Gastrocnemius medialis (tissue), 4 donors: Measurements from ENCODE around the gene BCR.

Experiments used
- CTCF ChIP-seq, 5 experiments: fragments of 450-650 bp in 3 of 5; fragments of 200-600 bp in 2 of 5; sonication (generic) in 2 of 5; IDR thresholded peaks in 4 of 5; conservative IDR thresholded peaks in 1 of 5; 1 replicate in 4 of 5; 2 replicates in 1 of 5; pipeline ENCODE4 v1.5.1; 2016 to 2019; ENCODE audit warnings: antibody characterized with exemption in 5 of 5, mild to moderate bottlenecking in 3 of 5, moderate library complexity in 3 of 5
- POLR2A ChIP-seq, 2 donors: fragments of 450-650 bp; IDR thresholded peaks; one replicate each; pipeline ENCODE4 v1.6.1; 2017; ENCODE audit warnings: antibody characterized with exemption in 2 of 2, mild to moderate bottlenecking in 2 of 2, moderate library complexity in 2 of 2

- TF ChIP-seq CTCF (IDR thresholded peaks at IDR 0.05 in 4 of 5, conservative IDR thresholded peaks at IDR 0.05 in 1 of 5) (no peak), POLR2A (IDR thresholded peaks at IDR 0.05) (no peak)
Measured at GRCh38 chr22:23175817-23176644, 4.3 kb upstream of the BCR start.
